Measurements from ENCODE around the gene MYH1.

DNA sequence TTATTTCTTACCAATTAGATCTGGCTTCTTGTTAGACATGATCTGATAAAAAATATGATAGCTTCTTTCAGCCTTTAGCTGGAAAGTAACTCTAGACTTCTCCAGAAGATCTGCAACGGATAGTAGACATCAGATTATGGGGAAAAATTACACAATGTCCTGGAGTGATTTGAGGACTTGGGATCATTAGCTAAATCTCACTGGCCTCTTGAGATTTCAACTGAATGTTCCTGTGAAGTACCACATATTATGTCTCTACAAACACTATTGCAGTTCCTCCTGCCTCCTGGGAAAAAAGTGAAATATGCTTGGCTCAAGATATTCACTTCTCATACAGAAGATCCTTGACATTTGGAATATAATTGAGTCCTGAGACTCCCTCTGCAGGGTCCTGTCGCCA is 5.5 kb downstream of the MYH1 start:
- TF ChIP-seq GATA3 (IDR thresholded peaks at IDR 0.05; ENCODE audit: low read depth, low read length) (no peak), GATA2 (IDR thresholded peaks at IDR 0.05; ENCODE audit: low read depth, low read length) (no peak)

Measured in SH-SY5Y (cell line).